NCI-H2081 treated with DMSO at 0.1 percent for 48 hours (cell line): ENCODE measurements around the gene TMEM72.

Experiments
- DNase-seq: peaks from one replicate; lab custom pipeline; 2025; lab: John Stamatoyannopoulos, UW

Gene TMEM72

DNA sequence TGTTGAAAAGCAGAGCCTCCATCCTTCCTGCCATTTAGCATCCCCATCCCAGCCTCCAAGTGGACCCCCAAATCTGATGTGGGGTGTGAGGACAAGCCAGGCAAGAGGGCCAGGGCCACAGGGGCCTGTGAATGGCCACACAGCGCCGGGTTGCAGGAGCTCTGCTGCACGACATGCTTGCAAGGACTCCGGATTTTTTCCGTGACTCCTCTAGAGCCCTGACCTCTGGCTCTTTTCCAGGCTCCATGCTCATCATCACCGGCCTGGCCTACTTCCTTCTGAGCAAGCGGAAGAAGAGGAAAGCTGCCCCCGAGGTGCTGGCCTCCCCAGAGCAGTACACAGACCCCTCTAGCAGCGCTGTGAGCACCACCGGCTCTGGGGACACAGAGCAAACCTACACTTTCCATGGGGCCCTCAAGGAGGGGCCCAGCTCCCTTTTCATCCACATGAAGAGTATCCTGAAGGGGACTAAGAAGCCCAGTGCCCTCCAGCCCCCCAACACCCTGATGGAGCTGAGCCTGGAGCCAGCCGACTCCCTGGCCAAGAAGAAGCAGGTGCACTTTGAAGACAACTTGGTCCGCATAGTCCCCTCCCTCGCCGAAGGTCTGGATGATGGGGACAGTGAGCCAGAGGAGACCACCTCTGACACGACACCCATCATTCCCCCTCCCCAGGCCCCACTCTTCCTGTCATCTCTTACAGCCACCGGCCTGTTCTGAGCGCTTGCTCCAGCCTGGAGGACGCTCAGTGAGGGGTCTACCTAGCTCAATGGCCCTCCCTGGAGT lies 23.5 kb downstream of the TMEM72 start:
- DNase-seq: no peak

DNA sequence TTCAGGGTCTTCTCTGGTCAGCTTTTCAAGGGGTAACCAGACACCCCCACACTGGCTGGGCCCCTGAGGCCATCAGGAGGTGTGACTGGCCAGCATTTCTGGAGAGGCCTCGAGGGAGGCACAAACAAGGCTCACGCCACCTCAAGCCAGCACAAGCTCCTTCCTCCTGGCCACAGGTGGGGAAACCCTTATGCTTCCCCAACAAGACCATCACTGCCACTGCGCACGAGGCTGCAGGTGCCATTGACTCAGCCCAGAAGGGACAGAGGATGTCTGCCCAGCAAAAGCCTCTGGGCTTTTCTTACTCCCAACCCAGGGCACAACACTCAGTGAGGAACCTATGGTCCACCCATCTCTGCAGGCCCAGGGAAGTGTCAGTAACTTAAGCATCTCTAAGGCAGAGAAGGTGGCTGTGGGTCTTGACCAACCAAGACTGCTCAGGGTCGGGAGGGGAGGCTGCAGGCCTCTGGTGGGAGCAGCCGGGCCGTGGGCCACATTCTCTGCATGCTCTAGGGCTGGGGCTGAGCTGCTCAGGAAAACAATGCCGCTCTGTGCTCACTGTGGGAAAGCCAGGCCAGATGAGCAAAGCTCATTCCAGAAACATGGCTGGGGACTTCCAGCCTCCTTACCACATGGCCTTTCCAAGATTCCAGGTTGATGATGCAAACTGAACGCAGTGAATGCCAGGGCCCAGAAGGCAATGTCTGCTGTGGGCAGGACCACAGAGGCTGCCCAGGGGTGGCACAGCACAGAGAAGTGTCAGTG lies 24.2 kb downstream of the TMEM72 start:
- no peak for DNase-seq

DNA sequence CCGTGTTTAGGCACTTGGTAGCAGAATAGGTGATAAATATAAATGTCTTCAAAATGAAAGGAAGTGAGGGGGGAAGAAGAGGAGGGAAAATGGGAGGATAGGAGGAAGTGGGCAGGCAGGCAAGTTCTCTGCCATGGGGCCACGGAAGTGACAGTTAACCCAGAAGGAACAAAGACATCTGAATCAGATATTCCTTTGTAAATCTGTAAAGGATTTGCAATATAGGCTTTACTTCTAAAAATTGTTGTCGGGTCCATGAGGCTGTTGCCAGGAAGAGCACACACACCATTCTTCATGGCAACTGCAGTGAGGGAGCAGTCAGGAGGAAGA lies 24.8 kb downstream of the TMEM72 start:
- no peak for DNase-seq

DNA sequence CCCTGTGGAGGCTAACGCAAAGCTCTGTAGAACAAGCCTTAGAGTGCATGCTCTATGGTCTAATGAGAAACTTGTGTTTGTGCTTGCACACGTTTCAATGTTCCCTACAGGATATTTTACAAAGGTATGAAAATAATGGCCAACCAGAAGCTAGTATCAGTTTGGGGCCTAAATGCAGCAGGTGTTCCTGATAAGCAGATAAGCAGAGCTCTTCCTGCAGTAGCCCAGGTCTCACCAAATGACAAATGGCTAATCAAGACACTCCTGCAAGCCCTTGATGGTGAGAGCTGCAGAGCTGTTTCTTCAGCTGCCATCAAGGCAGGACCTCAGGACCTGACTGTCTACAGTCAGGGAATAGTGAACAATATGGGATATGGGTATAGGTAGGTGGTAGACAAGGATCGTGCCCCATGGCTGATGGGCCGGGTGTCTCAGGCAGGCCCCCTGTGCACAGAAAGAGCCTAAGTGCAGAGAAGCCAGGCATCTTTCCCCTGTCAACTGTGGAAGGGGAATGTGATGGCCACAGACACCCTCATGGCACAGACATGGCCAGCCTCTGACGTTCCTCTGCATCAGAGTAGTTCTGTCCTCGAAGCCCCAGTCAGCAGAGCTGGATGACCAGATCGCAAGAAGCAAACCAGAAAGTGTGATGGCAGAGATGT lies 25.3 kb downstream of the TMEM72 start:
- no peak for DNase-seq

DNA sequence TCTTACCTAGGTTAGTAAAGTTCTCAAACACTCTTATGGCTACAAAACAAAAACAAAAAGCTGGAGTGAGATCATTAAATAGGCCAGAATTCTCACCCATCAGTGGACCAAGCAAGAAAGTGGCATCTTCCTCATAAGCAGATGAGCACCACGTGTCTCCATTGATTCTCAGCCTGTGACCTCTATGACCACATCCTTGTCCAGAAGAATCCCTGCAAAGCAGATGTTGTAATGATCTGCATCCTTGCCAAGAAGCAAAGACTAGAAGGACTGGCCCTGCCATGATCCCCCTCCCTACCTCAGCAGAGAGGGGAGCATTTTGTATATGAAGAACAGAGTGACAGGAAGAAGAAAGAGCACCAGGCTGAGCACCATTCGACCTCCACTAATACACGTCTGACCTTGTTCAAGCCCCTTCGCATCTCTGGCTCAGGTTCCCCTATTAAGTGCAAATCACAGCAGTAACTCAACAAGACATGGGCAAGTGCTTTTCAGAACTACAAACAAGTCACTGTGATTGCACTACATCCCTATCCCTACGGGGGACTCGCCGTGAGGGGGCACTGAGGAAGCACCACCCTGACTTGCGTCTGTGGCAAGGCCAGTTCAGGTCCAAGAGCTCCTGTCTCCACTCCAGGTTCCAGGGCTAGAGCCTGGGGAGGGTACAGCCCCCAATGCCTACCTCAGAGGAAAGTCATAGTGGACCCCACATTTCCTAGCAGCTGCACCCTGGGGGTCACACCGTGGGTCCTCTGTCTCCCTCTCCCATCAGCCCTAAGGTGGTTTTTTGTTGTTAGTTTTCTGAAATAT lies 26.3 kb downstream of the TMEM72 start:
- no peak for DNase-seq

DNA sequence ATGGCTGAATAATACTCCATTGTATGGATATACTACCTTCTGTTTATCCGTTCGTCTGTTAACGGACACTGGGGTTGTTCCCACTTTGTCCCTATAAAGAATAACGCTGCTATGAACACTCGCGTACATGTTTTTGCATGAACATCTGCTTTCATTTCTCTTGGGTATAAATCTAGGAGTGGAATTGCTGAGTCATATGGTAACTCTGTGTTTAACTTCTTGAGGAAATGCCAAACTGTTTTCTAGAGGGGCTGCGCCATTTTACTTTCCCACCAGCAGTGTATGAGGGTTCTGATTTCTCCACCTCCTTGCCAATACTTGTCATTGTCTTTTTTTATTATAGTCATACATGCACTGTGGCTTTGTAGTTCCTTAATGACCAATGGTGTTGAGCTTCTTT lies 27.8 kb downstream of the TMEM72 start:
- DNase-seq: no peak

GRCh38 chr10:44939691-44940401 lies 28.7 kb downstream of the TMEM72 start:
- no peak for DNase-seq

DNA sequence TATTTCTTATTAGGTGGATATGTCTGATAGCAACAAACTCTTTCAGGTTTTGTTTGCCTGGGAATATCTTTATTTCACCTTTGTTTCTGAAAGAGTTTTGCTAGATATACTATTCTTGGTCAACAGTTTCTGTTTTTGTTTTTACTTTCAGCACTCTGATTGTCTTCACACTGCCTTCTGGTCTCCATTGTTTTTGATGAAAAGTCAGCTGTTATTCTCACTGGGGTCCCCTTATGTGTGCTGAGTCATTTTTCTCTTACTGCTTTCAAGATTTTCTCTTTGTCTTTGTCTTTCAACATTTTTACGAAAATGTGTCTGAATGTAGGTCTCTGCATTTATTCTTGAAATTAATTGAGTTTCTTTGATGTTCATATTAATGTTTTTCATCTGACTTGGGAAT lies 33.2 kb downstream of the TMEM72 start:
- no peak for DNase-seq

GRCh38 chr10:44946205-44946604 lies 35.1 kb downstream of the TMEM72 start:
- no peak for DNase-seq

- DNase-seq: no peak
These were observed 36.4 kb downstream of the TMEM72 start for GRCh38 chr10:44947371-44948152.

DNA sequence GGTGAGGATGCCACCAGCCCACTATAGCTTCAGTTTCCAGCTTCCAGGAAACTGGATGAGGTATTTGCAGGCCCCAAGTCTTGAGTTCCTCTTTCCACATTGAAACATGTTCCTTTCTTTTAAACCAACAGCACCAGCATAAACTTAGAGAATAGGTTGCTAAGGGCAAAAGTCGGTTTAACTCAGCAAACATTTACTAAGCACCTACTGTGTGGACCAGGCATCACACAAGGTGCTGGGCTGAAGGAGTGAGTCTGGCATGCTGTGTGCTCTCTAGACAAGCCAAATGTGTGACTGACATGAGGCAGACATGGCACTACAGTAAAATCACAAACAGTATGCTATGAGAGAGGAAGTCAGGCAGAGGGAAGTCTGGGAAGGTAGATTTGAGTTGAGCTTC lies 37.5 kb downstream of the TMEM72 start:
- no peak for DNase-seq

- no peak for DNase-seq
These were observed 38.1 kb downstream of the TMEM72 start for GRCh38 chr10:44949127-44949802.

DNA sequence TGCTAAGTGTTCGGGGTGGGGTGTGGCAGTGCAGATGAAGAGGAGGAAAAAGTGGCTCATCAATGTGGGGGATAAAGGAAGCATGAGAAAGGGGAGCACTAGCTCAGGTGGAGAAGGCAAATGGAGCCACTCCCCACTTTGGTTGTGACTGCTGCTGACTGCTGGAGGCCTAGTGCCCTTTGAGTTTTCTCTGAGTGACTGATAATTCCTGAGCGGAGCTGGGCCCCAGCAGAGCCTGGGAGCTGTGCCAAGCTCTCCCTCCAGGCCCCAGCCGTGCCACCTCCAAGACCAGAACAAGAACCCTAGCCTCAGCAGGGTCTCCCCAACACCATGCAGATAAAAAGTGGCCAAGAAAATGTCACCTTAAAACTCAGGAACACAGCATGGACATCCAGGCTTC lies 38.8 kb downstream of the TMEM72 start:
- DNase-seq: no peak

GRCh38 chr10:44950326-44951225 lies 39.4 kb downstream of the TMEM72 start:
- no peak for DNase-seq

- DNase-seq: no peak
These were observed 40.6 kb downstream of the TMEM72 start for GRCh38 chr10:44951576-44952226.

DNA sequence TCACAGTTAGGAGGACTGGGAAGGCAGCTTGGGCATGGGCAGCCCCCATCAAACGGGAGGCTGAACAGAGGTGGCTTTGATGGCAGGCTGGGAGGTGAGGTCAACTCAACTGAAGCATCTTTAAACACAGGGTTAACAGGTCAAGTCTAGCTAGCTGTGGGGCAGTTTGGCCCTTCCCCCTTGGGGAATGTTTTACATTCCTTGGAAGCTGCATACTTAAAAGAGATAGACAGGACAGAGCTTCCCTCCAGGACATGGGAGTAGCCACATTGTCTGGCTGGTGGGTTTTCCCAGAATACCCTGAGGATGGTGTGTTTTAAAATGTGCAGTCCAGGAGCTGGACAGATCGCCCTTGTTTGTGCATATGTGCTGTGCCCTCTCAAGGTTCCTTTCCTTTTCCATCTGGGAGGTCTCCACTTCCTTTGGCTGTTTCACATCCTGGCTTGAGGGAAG lies 41.7 kb downstream of the TMEM72 start:
- DNase-seq: no peak

- no peak for DNase-seq
These were observed 42.9 kb downstream of the TMEM72 start for GRCh38 chr10:44954042-44954441.

DNA sequence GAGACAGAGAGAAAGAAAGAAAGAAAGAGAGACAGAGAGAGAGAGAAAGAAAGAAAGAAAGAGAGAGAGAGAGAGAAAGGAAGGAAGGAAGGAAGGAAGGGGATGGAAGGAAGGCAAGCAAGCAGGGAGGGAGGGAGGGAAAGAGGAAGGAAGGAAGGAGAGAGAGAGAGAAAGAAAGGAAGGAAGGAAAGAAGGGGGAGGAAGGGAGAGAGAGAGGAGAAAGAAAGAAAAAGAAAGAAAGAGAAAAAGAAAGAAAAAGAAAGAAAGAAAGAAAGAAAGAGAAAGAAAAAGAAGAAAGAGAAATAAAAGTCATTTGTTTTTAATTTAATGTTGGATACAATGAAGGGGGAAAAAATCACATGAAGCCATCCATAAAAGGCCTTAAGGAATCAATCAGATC lies 43.8 kb downstream of the TMEM72 start:
- DNase-seq: no peak
